BE2C (cell line): ENCODE data around the gene SLC26A1.

ENCODE experiments used
- DNase-seq: peaks from one replicate; pipeline ENCODE4 v3.0.0-alpha.2; 2020
- H3K27me3 ChIP-seq: fragments of 250-450 bp; sonication (Bioruptor Pico); 2 replicates; pipeline ENCODE4 v1.5.1; 2020; ENCODE audit warnings: mild to moderate bottlenecking
- H3K36me3 ChIP-seq: fragments of 250-450 bp; sonication (Bioruptor Pico); 2 replicates; pipeline ENCODE4 v1.5.1; 2020; ENCODE audit warnings: mild to moderate bottlenecking
- H3K4me1 ChIP-seq: fragments of 250-450 bp; sonication (Bioruptor Pico); 2 replicates; pipeline ENCODE4 v1.5.1; 2020
- H3K4me3 ChIP-seq: 2 replicates; pipeline ENCODE4 v1.5.1; 2011; ENCODE audit warnings: low read depth, low read length
- H3K9me3 ChIP-seq: fragments of 250-450 bp; sonication (Bioruptor Pico); 2 replicates; pipeline ENCODE4 v1.5.1; 2020
- TF ChIP-seq, protein P1 (sequence below): IDR thresholded peaks from 2 replicates; pipeline ENCODE4 v1.5.1; 2012; ENCODE audit warnings: mild to moderate bottlenecking, low read depth, low read length

Gene SLC26A1

DNA sequence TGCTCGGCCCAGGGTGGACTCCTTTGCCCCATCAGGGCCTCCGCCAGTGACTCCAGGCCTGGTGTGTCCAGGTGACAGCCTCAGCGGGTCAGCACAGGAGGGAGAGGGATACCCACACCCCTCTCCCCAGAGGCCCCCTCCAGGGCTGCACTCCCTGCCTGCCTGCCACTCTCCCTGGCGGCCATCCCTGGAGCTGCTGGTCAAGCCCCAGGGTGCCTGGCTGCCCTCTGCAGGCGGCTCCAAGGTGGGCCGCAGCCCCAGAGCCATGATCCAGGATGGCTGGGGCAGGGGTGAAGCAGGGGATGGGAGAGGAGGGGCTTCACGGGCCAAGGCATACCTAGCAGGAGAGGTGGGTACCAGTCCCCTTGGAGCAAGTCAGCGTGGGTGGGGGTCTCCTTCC lies 22.0 kb upstream of the SLC26A1 start:
- Histone ChIP-seq H3K36me3 (no peaks in the 10 kb centered on the region), H3K27me3 (peaks cover 19% of the 10 kb centered on the region), H3K4me1 (no peaks in the 10 kb centered on the region; the same call in 1 of the 2 replicates), H3K9me3 (no peaks in the 10 kb centered on the region), H3K4me3 (no peak overlapping the region)
- TF ChIP-seq, protein P1, sequence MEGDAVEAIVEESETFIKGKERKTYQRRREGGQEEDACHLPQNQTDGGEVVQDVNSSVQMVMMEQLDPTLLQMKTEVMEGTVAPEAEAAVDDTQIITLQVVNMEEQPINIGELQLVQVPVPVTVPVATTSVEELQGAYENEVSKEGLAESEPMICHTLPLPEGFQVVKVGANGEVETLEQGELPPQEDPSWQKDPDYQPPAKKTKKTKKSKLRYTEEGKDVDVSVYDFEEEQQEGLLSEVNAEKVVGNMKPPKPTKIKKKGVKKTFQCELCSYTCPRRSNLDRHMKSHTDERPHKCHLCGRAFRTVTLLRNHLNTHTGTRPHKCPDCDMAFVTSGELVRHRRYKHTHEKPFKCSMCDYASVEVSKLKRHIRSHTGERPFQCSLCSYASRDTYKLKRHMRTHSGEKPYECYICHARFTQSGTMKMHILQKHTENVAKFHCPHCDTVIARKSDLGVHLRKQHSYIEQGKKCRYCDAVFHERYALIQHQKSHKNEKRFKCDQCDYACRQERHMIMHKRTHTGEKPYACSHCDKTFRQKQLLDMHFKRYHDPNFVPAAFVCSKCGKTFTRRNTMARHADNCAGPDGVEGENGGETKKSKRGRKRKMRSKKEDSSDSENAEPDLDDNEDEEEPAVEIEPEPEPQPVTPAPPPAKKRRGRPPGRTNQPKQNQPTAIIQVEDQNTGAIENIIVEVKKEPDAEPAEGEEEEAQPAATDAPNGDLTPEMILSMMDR: no peak
- no peak for DNase-seq

DNA sequence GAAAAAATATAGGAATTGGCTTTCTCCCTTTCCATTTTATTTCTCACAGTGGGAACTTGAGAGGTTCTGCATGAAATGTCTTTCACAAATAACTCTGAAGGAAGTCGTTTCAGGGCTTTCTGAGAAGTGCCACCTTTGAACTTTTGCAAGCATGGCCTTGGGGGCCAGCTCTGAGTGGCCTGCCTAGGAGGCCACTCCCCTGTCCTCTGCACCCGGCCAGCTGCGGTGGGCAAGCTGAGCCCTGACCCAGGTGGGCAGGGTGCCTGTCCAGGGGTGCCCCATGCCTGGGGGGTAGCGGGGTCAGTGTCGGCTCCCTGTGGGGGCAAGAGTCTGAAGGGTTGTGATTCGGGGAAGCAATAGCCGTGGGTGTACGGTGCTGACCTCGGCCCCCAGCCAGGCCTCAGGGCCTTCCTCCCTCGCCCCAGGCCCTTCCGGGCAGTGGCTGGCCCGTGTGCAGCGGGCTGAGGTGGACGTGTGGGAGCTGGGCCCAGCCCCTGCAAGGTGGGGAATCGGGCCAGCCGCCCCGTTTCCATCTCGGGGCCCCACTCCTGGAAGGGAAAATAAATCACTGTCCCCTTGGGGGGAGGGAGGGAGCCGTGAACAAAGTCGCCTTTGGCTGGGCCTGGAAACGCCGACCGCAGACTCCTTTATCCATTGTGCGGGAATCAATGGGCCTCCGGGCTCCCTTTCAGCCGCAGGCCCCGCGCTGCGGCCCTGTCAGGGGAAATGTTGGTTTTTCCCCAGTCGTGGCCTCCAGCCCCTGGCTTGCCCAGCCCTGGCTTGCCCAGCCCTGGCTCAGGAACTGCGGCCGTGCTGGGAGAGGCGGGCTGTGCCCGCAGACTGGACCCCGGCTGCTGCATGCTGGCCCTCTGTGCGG lies 21.3 kb upstream of the SLC26A1 start:
- H3K4me3 ChIP-seq: no peak overlapping the region
- H3K27me3 ChIP-seq: peaks cover 23% of the 10 kb centered on the region
- no peaks in the 10 kb centered on the region for H3K36me3 ChIP-seq
- TF ChIP-seq, protein P1: no peak
- no peak for DNase-seq
- no peaks in the 10 kb centered on the region; the same call in 1 of the 2 replicates for H3K4me1 ChIP-seq
- no peaks in the 10 kb centered on the region for H3K9me3 ChIP-seq

DNA sequence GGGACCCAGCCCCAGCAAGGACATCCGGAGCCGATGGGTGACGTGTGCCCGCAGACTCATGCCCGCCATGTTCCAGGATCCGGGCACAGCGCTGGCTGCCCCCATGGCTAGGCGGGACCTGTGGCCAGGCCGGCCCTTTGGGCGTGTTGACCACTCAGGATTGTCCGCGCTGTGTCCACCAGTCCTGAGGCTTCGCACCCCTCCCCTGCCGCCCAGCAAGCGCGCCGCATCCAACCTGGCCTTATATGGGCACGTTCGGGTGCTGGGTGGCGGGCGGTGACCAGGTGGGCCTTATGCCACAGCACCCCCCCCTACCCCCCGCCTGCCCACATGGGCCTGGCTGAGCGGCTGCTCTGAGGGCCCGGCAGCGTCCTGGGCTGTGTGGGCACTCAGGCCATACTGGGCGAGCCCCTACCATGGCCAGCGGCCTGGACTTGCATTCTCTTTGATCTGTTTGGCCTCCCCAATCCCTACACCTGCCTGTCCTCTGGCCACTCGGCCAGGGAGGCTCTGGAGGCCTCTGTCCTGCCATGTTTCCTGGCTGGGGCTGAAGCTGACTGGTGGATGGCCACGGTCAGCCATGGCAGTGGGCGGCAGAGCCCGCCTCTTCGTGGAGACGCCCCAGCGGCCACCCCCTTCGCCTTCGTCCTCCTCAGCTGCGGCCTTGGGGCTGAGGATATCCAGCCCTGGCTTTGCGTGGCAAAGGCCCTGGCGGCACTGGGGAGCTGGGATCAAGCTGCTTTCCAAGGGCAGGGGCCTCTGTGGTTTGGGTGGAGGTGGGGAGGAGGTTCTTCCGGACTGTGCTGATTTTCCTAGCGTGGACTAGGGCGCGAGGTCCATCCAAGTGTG lies 20.2 kb upstream of the SLC26A1 start:
- no peak for DNase-seq
- H3K4me3 ChIP-seq: no peak overlapping the region
- H3K27me3 ChIP-seq: peaks cover 32% of the 10 kb centered on the region
- H3K36me3 ChIP-seq: no peaks in the 10 kb centered on the region
- no peaks in the 10 kb centered on the region for H3K9me3 ChIP-seq
- H3K4me1 ChIP-seq: no peaks in the 10 kb centered on the region; the same call in 1 of the 2 replicates
- TF ChIP-seq, protein P1: no peak

DNA sequence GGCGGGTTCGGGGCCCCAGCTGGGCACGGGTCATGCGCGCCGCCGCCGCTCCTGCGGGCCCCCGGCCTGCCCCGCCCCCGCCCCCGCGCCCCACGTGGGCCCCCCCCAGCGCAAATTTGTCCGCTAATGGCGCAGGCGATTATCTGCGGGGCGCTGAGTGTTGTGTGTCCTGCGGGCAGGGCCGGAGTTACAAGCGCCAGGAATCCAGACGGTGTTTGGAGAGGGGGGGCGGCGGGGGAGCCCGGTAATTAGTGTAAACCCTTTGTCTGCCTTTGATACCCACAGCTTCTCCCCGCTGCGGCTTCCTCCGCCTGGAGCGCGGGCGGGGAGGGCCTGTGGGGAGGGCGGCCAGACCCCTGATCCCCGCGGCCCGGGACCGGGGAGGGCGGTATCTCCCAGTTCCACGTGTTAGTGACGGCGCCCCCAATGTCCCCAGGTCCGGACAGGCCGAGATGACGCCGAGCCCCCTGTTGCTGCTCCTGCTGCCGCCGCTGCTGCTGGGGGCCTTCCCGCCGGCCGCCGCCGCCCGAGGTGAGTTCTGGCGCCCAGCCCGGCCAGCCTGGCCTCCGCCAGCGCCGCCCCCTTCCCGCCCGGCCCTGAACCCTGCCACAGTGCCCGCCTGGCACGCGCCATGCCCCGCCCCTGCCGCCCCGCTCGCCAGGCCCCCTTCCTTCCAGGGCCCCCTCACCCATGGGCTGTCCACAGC lies 19.0 kb upstream of the SLC26A1 start:
- no peak overlapping the region for H3K4me3 ChIP-seq
- H3K4me1 ChIP-seq: no peaks in the 10 kb centered on the region; the same call in 1 of the 2 replicates
- peaks cover 40% of the 10 kb centered on the region for H3K27me3 ChIP-seq
- no peaks in the 10 kb centered on the region for H3K9me3 ChIP-seq
- TF ChIP-seq, protein P1: no peak
- DNase-seq: no peak
- H3K36me3 ChIP-seq: no peaks in the 10 kb centered on the region

DNA sequence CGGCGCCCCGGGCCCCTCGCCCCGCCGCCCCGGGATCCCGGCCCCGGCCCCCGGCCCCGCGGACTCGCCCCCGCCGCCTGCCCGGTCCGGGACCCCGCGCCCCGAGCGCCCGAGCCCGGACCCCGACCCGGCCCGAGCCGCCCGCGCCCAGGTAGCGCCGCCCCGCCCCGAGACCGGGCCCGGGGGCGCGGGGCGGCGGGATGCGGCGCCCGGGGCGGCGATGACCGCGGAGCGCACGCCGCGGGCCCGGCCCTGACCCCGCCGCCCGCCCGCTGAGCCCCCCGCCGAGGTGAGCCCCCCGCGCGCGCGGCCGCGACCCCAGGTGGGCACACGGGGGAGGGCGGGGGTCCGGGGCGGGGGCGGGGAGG lies 18.4 kb upstream of the SLC26A1 start:
- Histone ChIP-seq H3K9me3 (no peaks in the 10 kb centered on the region), H3K4me1 (no peaks in the 10 kb centered on the region; the same call in 1 of the 2 replicates), H3K36me3 (no peaks in the 10 kb centered on the region), H3K27me3 (peaks cover 45% of the 10 kb centered on the region), H3K4me3 (no peak overlapping the region)
- no peak for DNase-seq
- TF ChIP-seq, protein P1: no peak
